Measurements from ENCODE around the gene RAMACL. TPM values are rescaled to one million over a fixed set of nuclear protein-coding genes. Genes with fewer than 3 reads are reported as not detected.

RAMACL gene
- total and polyA plus RNA-seq, 7 experiments from 2014 or later, result 0.43 to 1.2 (median 0.78) TPM; not detected in 2

DNA sequence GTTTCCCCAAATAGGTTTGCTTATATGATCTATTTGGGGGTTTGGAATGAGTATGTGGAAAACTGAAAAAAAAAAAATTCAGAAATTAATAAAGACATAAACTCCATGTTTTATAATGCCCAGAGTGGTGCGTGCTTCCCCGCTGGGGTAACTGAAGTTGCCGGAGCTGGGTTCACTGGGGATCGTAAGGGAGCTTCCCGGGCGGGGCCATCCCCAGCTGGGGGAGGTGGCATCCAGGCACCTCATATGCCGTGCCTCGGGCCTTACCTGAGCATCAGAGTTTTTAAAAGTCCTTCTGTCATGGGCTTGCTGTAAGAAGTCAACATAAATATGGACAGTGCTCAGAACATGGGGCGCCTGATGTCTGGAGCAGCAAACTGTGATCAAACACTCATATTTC, 17.9 kb upstream of the RAMACL start:
- DNase-seq (no peak), ATAC-seq (no peak)
- Histone ChIP-seq H3K4me1 (ENCODE audit: control insufficient read depth in 2 of 2, insufficient read depth in 2 of 2, low read length in 2 of 2) (no peaks in the 10 kb centered on the region), H3K9me3 (ENCODE audit: control insufficient read depth in 2 of 3, low read length in 3 of 3) (no peaks in the 10 kb centered on the region), H3K36me3 (ENCODE audit: control insufficient read depth in 2 of 3, insufficient read depth in 3 of 3, low read length in 3 of 3) (no peaks in the 10 kb centered on the region), H3K27me3 (ENCODE audit: control insufficient read depth in 2 of 2, insufficient read depth in 2 of 2, low read length in 2 of 2) (no peaks in the 10 kb centered on the region), H3K27ac (ENCODE audit: low read depth, low read length) (no peak overlapping the region), H3K4me3 (ENCODE audit: low read length) (no peak overlapping the region)
- H3K36me3 Mint-ChIP-seq, result peaks cover 0 to 25% (median 0%) of the 10 kb centered on the region in 5 donors
- peaks cover 0 to 5% (median 0%) of the 10 kb centered on the region in 7 donors for H3K4me1 Mint-ChIP-seq
- intact Hi-C loops (cut with micrococcal nuclease), result no loop called here
- ChIA-PET POLR2A (no interaction called here), CTCF (no interaction called here)
- no peak overlapping the region for H3K27ac Mint-ChIP-seq
- H3K27me3 Mint-ChIP-seq, result no peaks in the 10 kb centered on the region
- H3K9me3 Mint-ChIP-seq, result no peaks in the 10 kb centered on the region
- no peak overlapping the region for H3K4me3 Mint-ChIP-seq

DNA sequence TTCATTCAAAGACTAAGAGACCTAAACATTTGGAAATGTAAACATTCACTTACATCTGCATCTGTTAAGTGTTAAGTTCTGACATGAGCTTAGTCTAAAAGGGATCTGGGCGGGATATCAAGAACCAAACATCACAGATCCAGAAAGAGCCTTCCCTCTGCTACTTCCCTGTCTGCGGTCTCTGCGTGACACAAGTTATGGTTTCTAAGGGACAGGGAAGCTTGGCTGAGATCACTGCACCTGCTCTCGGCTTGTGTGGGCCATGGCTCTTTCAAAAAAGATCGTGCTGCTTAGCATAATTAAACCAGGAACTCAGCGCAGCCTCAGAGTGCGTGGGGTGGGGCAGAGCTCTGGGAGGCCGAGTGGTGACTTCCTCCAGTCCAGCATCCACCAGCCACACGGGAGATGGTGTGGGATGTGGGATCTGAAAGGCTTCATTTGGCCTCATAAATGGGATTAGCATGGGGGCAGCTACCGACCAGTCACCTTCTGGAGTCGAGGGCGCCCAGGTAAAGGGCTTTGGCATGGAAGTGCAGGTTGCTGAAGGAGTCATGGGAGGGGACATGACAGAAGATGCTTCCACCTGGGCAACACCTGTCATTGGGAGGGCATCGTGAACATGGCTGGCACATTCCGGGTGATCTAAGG, 16.7 kb upstream of the RAMACL start:
- no peak overlapping the region for H3K4me3 Mint-ChIP-seq
- Histone ChIP-seq H3K9me3 (ENCODE audit: control insufficient read depth in 2 of 3, low read length in 3 of 3) (no peaks in the 10 kb centered on the region), H3K36me3 (ENCODE audit: control insufficient read depth in 2 of 3, insufficient read depth in 3 of 3, low read length in 3 of 3) (no peaks in the 10 kb centered on the region), H3K27me3 (ENCODE audit: control insufficient read depth in 2 of 2, insufficient read depth in 2 of 2, low read length in 2 of 2) (no peaks in the 10 kb centered on the region), H3K4me3 (ENCODE audit: low read length) (no peak overlapping the region), H3K4me1 (ENCODE audit: control insufficient read depth in 2 of 2, insufficient read depth in 2 of 2, low read length in 2 of 2) (no peaks in the 10 kb centered on the region), H3K27ac (ENCODE audit: low read depth, low read length) (no peak overlapping the region)
- POLR2A ChIA-PET, result interaction anchor here (0.6 kb wide), 1 partner anchor 36 kb away, joined by 3 read pairs; no protein-coding TSS in a partner anchor
- peak; percentile 14 for ATAC-seq
- H3K36me3 Mint-ChIP-seq, result peaks cover 0 to 34% (median 6%) of the 10 kb centered on the region in 5 donors
- H3K9me3 Mint-ChIP-seq, result no peaks in the 10 kb centered on the region
- no peak for DNase-seq
- intact Hi-C loops (cut with micrococcal nuclease), result no loop called here
- H3K27ac Mint-ChIP-seq, result no peak overlapping the region
- CTCF ChIA-PET, result no interaction called here
- H3K27me3 Mint-ChIP-seq, result no peaks in the 10 kb centered on the region
- H3K4me1 Mint-ChIP-seq, result peaks cover 0 to 7% (median 0%) of the 10 kb centered on the region in 7 donors

DNA sequence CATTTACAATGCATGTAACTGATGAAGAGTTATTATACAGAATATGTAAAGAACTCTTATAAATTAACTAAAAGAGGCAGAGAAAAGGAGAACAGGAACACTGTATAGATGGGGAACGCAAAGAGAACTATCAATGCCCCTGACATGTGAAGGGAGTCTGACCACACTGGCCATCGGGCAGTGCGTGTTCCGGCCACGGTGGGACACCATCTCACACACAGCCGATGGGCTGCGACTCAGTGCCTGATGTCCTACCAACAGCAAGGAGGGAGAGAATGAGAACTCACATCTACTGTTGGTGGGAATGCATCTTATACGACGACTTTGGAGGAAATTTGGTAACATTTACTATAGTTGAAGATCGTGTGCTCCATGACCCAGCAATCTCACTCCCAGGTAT, 15.5 kb upstream of the RAMACL start:
- intact Hi-C loops (cut with micrococcal nuclease), result no loop called here
- no peaks in the 10 kb centered on the region for H3K36me3 ChIP-seq (ENCODE audit: control insufficient read depth in 2 of 3, insufficient read depth in 3 of 3, low read length in 3 of 3)
- no peak overlapping the region for H3K27ac Mint-ChIP-seq
- ATAC-seq (no peak), DNase-seq (no peak)
- H3K9me3 Mint-ChIP-seq, result no peaks in the 10 kb centered on the region
- ChIA-PET POLR2A (no interaction called here), CTCF (no interaction called here)
- no peaks in the 10 kb centered on the region for H3K27me3 ChIP-seq (ENCODE audit: control insufficient read depth in 2 of 2, insufficient read depth in 2 of 2, low read length in 2 of 2)
- H3K9me3 ChIP-seq (ENCODE audit: control insufficient read depth in 2 of 3, low read length in 3 of 3), result no peaks in the 10 kb centered on the region
- peaks cover 0 to 7% (median 0%) of the 10 kb centered on the region in 7 donors for H3K4me1 Mint-ChIP-seq
- peaks cover 0 to 46% (median 6%) of the 10 kb centered on the region in 5 donors for H3K36me3 Mint-ChIP-seq
- H3K4me3 ChIP-seq (ENCODE audit: low read length), result no peak overlapping the region
- no peak overlapping the region for H3K27ac ChIP-seq (ENCODE audit: low read depth, low read length)
- H3K27me3 Mint-ChIP-seq, result no peaks in the 10 kb centered on the region
- no peak overlapping the region for H3K4me3 Mint-ChIP-seq
- no peaks in the 10 kb centered on the region for H3K4me1 ChIP-seq (ENCODE audit: control insufficient read depth in 2 of 2, insufficient read depth in 2 of 2, low read length in 2 of 2)

DNA sequence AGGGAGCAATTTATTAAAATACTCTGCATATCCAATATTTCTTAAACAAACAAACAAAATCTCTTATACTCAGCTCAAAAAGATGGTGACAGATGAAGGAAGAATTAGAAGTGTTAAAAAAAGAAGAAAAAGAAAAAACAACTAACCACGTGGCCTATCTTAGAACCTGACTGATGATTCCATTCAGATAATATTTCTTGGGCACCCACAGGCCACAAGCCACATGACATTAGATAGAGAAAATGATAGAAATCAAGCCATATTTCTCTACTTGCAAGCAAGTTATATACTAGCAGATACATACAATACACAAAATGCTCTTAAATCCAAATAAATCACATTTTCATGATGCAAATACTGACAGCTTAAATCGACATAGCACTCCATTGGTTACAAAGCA, 14.5 kb upstream of the RAMACL start:
- CTCF ChIA-PET, result no interaction called here
- peaks cover 0 to 54% (median 6%) of the 10 kb centered on the region in 5 donors for H3K36me3 Mint-ChIP-seq
- no peak overlapping the region for H3K4me3 Mint-ChIP-seq
- no peaks in the 10 kb centered on the region for H3K36me3 ChIP-seq (ENCODE audit: control insufficient read depth in 2 of 3, insufficient read depth in 3 of 3, low read length in 3 of 3)
- H3K9me3 Mint-ChIP-seq, result no peaks in the 10 kb centered on the region
- H3K4me1 Mint-ChIP-seq, result peaks cover 0 to 7% (median 0%) of the 10 kb centered on the region in 7 donors
- DNase-seq (no peak), ATAC-seq (no peak)
- intact Hi-C loops (cut with micrococcal nuclease), result no loop called here
- no peaks in the 10 kb centered on the region for H3K27me3 Mint-ChIP-seq
- POLR2A ChIA-PET, result no interaction called here
- no peak overlapping the region for H3K27ac ChIP-seq (ENCODE audit: low read depth, low read length)
- H3K27me3 ChIP-seq (ENCODE audit: control insufficient read depth in 2 of 2, insufficient read depth in 2 of 2, low read length in 2 of 2), result no peaks in the 10 kb centered on the region
- no peak overlapping the region for H3K27ac Mint-ChIP-seq
- no peaks in the 10 kb centered on the region for H3K9me3 ChIP-seq (ENCODE audit: control insufficient read depth in 2 of 3, low read length in 3 of 3)
- no peaks in the 10 kb centered on the region for H3K4me1 ChIP-seq (ENCODE audit: control insufficient read depth in 2 of 2, insufficient read depth in 2 of 2, low read length in 2 of 2)
- no peak overlapping the region for H3K4me3 ChIP-seq (ENCODE audit: low read length)

DNA sequence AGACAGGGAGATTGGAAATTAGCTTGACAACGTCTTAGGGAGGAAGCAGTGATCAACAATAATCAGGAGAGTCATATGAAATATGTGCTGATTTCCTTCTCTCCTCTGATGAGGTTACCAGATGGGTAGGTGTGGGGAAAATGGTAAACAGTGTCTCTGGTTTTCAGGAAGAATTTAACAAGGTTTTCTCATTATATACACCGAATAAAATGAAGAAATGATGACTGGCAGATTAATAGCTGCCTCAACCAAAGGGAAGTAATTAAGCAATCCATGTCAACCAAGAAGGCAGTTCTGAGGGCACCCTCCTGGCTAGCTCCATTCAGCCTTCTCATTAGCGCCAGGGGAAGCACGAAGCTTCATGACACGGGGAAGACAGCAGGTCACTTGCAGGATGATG, 12.7 kb upstream of the RAMACL start:
- Mint-ChIP-seq H3K27ac (no peak overlapping the region), H3K36me3 (peaks cover 0 to 52% (median 6%) of the 10 kb centered on the region in 5 donors), H3K9me3 (no peaks in the 10 kb centered on the region), H3K4me1 (peaks cover 0 to 7% (median 0%) of the 10 kb centered on the region in 7 donors), H3K4me3 (no peak overlapping the region), H3K27me3 (no peaks in the 10 kb centered on the region)
- no peak overlapping the region for H3K27ac ChIP-seq (ENCODE audit: low read depth, low read length)
- H3K4me1 ChIP-seq (ENCODE audit: control insufficient read depth in 2 of 2, insufficient read depth in 2 of 2, low read length in 2 of 2), result no peaks in the 10 kb centered on the region
- H3K4me3 ChIP-seq (ENCODE audit: low read length), result no peak overlapping the region
- DNase-seq, result no peak
- intact Hi-C loops (cut with micrococcal nuclease), result no loop called here
- CTCF ChIA-PET, result no interaction called here
- no peaks in the 10 kb centered on the region for H3K9me3 ChIP-seq (ENCODE audit: control insufficient read depth in 2 of 3, low read length in 3 of 3)
- no peak for ATAC-seq
- H3K27me3 ChIP-seq (ENCODE audit: control insufficient read depth in 2 of 2, insufficient read depth in 2 of 2, low read length in 2 of 2), result no peaks in the 10 kb centered on the region
- H3K36me3 ChIP-seq (ENCODE audit: control insufficient read depth in 2 of 3, insufficient read depth in 3 of 3, low read length in 3 of 3), result no peaks in the 10 kb centered on the region
- POLR2A ChIA-PET, result no interaction called here

DNA sequence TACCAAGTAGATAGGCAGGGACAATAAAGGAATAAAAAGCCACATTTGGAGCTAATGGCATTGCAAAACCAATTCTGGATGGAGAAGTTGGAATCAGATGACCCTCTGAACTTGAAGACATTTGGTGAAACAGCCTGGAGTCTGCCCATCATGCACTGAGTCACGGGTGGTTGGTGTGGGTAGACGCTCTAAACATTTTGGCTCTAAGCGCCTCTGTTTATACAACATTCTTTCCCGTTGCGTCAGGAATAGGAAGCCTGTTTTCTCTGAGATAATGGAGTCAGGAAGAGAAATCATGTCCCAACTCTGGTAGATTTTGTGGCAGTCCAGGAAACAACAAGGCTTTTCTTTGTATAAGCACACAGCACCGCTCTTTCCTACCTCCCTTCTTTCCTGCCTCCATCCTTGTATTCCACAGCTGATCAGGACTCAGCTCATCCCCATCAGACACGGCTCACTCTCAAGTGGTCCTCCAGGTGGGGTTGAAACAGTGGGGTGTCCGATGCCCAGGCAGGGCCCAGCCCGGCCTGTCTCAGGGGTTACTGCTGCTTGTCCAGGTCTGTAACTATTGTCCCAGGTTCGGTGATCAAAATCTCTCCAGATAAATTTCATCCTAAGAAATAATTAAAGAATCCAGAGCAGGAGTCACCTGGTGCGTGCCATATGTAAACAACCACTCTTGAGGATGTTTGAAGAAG, 12.1 kb upstream of the RAMACL start:
- H3K27me3 Mint-ChIP-seq, result no peaks in the 10 kb centered on the region
- peaks cover 0 to 7% (median 0%) of the 10 kb centered on the region in 7 donors for H3K4me1 Mint-ChIP-seq
- peaks cover 0 to 52% (median 6%) of the 10 kb centered on the region in 5 donors for H3K36me3 Mint-ChIP-seq
- H3K4me1 ChIP-seq (ENCODE audit: control insufficient read depth in 2 of 2, insufficient read depth in 2 of 2, low read length in 2 of 2), result no peaks in the 10 kb centered on the region
- POLR2A ChIA-PET, result interaction anchor here (0.5 kb wide), 1 partner anchor 62 kb away, joined by 3 read pairs; no protein-coding TSS in a partner anchor
- no peak overlapping the region for H3K4me3 ChIP-seq (ENCODE audit: low read length)
- intact Hi-C loops (cut with micrococcal nuclease), result no loop called here
- no peaks in the 10 kb centered on the region for H3K36me3 ChIP-seq (ENCODE audit: control insufficient read depth in 2 of 3, insufficient read depth in 3 of 3, low read length in 3 of 3)
- no peak overlapping the region for H3K4me3 Mint-ChIP-seq
- peak; percentile 50 for ATAC-seq
- no peak overlapping the region for H3K27ac Mint-ChIP-seq
- H3K27me3 ChIP-seq (ENCODE audit: control insufficient read depth in 2 of 2, insufficient read depth in 2 of 2, low read length in 2 of 2), result no peaks in the 10 kb centered on the region
- no peak overlapping the region for H3K27ac ChIP-seq (ENCODE audit: low read depth, low read length)
- H3K9me3 ChIP-seq (ENCODE audit: control insufficient read depth in 2 of 3, low read length in 3 of 3), result no peaks in the 10 kb centered on the region
- CTCF ChIA-PET, result interaction anchor here (1.5 kb wide), 1 partner anchor 10 kb away, joined by 3 read pairs; no protein-coding TSS in a partner anchor
- H3K9me3 Mint-ChIP-seq, result no peaks in the 10 kb centered on the region
- no peak for DNase-seq
